ENCODE data around the gene RTN1.

- no peak for TF ChIP-seq CTCF (conservative IDR thresholded peaks at IDR 0.05; ENCODE audit: low read depth in 2 of 2)
- TF ChIP-seq POLR2AphosphoS5 (IDR thresholded peaks at IDR 0.05; ENCODE audit: low read depth) = no peak
- no peak for TF ChIP-seq NANOG (IDR thresholded peaks at IDR 0.05; ENCODE audit: borderline replicate concordance)
- TF ChIP-seq EZH2 (IDR thresholded peaks at IDR 0.05; ENCODE audit: low read depth, unreplicated experiment) = no peak
- TF ChIP-seq STAT1 (IDR thresholded peaks at IDR 0.05; ENCODE audit: unreplicated experiment) = no peak
- no peak for TF ChIP-seq JUNB (IDR thresholded peaks at IDR 0.05; ENCODE audit: unreplicated experiment)
Observed at GRCh38 chr14:59844186-59844812, 26.3 kb downstream of the RTN1 start.
